Endodermal cell (in vitro differentiated cells): Measurements from ENCODE around the gene GPR153. TPM values are rescaled to one million over a fixed set of nuclear protein-coding genes. Genes with fewer than 3 reads are reported as not detected.

ENCODE experiments used
- DNase-seq: peaks from one replicate; pipeline ENCODE4 v3.0.0-alpha.2; 2017
- H3K27ac ChIP-seq: 2 replicates; pipeline ENCODE4 v1.5.1; 2013; ENCODE audit warnings: mild to moderate bottlenecking, low read depth, low read length, moderate library complexity
- H3K27me3 ChIP-seq: 2 replicates; pipeline ENCODE4 v1.6.1; 2013; ENCODE audit warnings: mild to moderate bottlenecking, low read length, moderate library complexity; ENCODE audit not compliant: insufficient read depth, control insufficient read depth, poor library complexity, severe bottlenecking
- H3K36me3 ChIP-seq: 2 replicates; pipeline ENCODE4 v1.7.0; 2013; ENCODE audit warnings: mild to moderate bottlenecking, low read length, moderate library complexity; ENCODE audit not compliant: control insufficient read depth, insufficient read depth
- H3K4me1 ChIP-seq: one replicate; pipeline ENCODE4 v1.7.0; 2013; ENCODE audit warnings: low read length; ENCODE audit not compliant: control insufficient read depth, insufficient read depth
- H3K4me3 ChIP-seq: 2 replicates; pipeline ENCODE4 v1.5.1; 2013; ENCODE audit warnings: mild to moderate bottlenecking, low read length, moderate library complexity
- H3K9ac ChIP-seq: 2 replicates; pipeline ENCODE4 v1.6.1; 2013; ENCODE audit warnings: mild to moderate bottlenecking, low read length, moderate library complexity; ENCODE audit not compliant: poor library complexity, severe bottlenecking; ENCODE audit errors: extremely low read depth
- H3K9me3 ChIP-seq: 2 replicates; pipeline ENCODE4 v1.6.1; 2013; ENCODE audit warnings: mild to moderate bottlenecking, low read length, moderate library complexity; ENCODE audit not compliant: control insufficient read depth
- H3K27ac Mint-ChIP-seq: 2 replicates; pipeline ENCODE4 v1.8.0; 2020; ENCODE audit warnings: mixed read lengths
- H3K27me3 Mint-ChIP-seq: 2 replicates; pipeline ENCODE4 v1.8.0; 2021; ENCODE audit warnings: mild to moderate bottlenecking, mixed read lengths; ENCODE audit not compliant: insufficient read depth
- H3K36me3 Mint-ChIP-seq: 2 replicates; pipeline ENCODE4 v1.8.0; 2020; ENCODE audit warnings: low read depth, mixed read lengths
- H3K4me1 Mint-ChIP-seq: 2 replicates; pipeline ENCODE4 v1.8.0; 2020; ENCODE audit warnings: mixed read lengths
- H3K4me3 Mint-ChIP-seq: 2 replicates; pipeline ENCODE4 v1.8.0; 2020; ENCODE audit warnings: mild to moderate bottlenecking, moderate library complexity, mixed read lengths
- H3K9me3 Mint-ChIP-seq: 2 replicates; pipeline ENCODE4 v1.8.0; 2020; ENCODE audit warnings: mild to moderate bottlenecking, mixed read lengths
- CTCF ChIP-seq: fragments of 200-600 bp; sonication (generic); conservative IDR thresholded peaks from 2 replicates; pipeline ENCODE4 v1.5.0; 2021; ENCODE audit warnings: antibody characterized with exemption, mild to moderate bottlenecking
- WGBS, 2 experiments: methylation state at CpG; one replicate each; pipeline versions ENCODE4 v1.1.5 to v1.1.7; 2013; ENCODE audit warnings: missing lambda C conversion rate in 2 of 2, mixed read lengths in 1 of 2; ENCODE audit not compliant: insufficient coverage in 1 of 2, insufficient read length in 1 of 2; 5-methylcytosine and 5-hydroxymethylcytosine counted together
- total RNA-seq, 2 donors: library from RNA; stranded (reverse); fragmentation: NEBNext Ultra II Directional in 1 of 2; extraction: Animal tissue kit (Norgen Biotek cat#: 25700) in 1 of 2; gene quantifications; 2 replicates in 1 of 2; 3 replicates in 1 of 2; pipeline ENCODE4 v1.2.1, GENCODE V29; 2021

The GPR153 gene
- total RNA-seq, 2 donors from 2014 or later: 2.4 to 2.8 TPM

- H3K9me3 Mint-ChIP-seq: no peaks in the 10 kb centered on the region
- H3K9ac ChIP-seq: no peak overlapping the region
- TF ChIP-seq CTCF: no peak
- no peaks in the 10 kb centered on the region for H3K36me3 ChIP-seq
- peaks cover 60% of the 10 kb centered on the region for H3K27me3 ChIP-seq
- H3K4me1 ChIP-seq: no peaks in the 10 kb centered on the region
- no peak overlapping the region for H3K4me3 Mint-ChIP-seq
- WGBS, 2 experiments: 90 to 93% methylated on average over 14 to 19 of the region's 19 CpGs
- DNase-seq: peak; percentile 38
- H3K4me3 ChIP-seq: no peak overlapping the region
- H3K9me3 ChIP-seq: no peaks in the 10 kb centered on the region
- H3K27ac ChIP-seq: no peak overlapping the region
- peaks cover 4% of the 10 kb centered on the region for H3K4me1 Mint-ChIP-seq
- H3K27me3 Mint-ChIP-seq: peaks cover 66% of the 10 kb centered on the region
- H3K27ac Mint-ChIP-seq: no peak overlapping the region
- H3K36me3 Mint-ChIP-seq: no peaks in the 10 kb centered on the region
These were observed 9.7 kb downstream of the GPR153 start for GRCh38 chr1:6251233-6251632.

- H3K36me3 ChIP-seq: no peaks in the 10 kb centered on the region
- Mint-ChIP-seq H3K4me1 (peaks cover 4% of the 10 kb centered on the region), H3K9me3 (no peaks in the 10 kb centered on the region), H3K36me3 (no peaks in the 10 kb centered on the region), H3K27ac (no peak overlapping the region), H3K4me3 (peak overlapping the region; percentile 16), H3K27me3 (peaks cover 72% of the 10 kb centered on the region)
- no peaks in the 10 kb centered on the region for H3K9me3 ChIP-seq
- peaks cover 72% of the 10 kb centered on the region for H3K27me3 ChIP-seq
- TF ChIP-seq CTCF: no peak
- H3K9ac ChIP-seq: no peak overlapping the region
- no peak overlapping the region for H3K27ac ChIP-seq
- no peaks in the 10 kb centered on the region for H3K4me1 ChIP-seq
- 28 to 29% methylated on average over 15 to 71 of the region's 71 CpGs for WGBS, 2 experiments
- H3K4me3 ChIP-seq: no peak overlapping the region
- DNase-seq: peak; percentile 63
These were observed 10.9 kb downstream of the GPR153 start for GRCh38 chr1:6249739-6250689.

- peaks cover 79% of the 10 kb centered on the region for H3K27me3 ChIP-seq
- H3K4me1 Mint-ChIP-seq: peaks cover 4% of the 10 kb centered on the region
- DNase-seq: peak; percentile 75
- H3K9me3 ChIP-seq: no peaks in the 10 kb centered on the region
- TF ChIP-seq CTCF: no peak
- H3K4me1 ChIP-seq: no peaks in the 10 kb centered on the region
- H3K36me3 ChIP-seq: no peaks in the 10 kb centered on the region
- H3K9me3 Mint-ChIP-seq: no peaks in the 10 kb centered on the region
- peaks cover 78% of the 10 kb centered on the region for H3K27me3 Mint-ChIP-seq
- H3K4me3 Mint-ChIP-seq: no peak overlapping the region
- H3K9ac ChIP-seq: no peak overlapping the region
- WGBS, 2 experiments: 13 to 32% methylated on average over 18 to 96 of the region's 96 CpGs
- no peak overlapping the region for H3K27ac Mint-ChIP-seq
- H3K27ac ChIP-seq: no peak overlapping the region
- no peaks in the 10 kb centered on the region for H3K36me3 Mint-ChIP-seq
- H3K4me3 ChIP-seq: no peak overlapping the region
These were observed 11.8 kb downstream of the GPR153 start for GRCh38 chr1:6248932-6249738.
